ENCODE measurements around the gene VWA3B. TPM values are rescaled to one million over a fixed set of nuclear protein-coding genes. Genes with fewer than 3 reads are reported as not detected.

The VWA3B gene
- total RNA-seq, 1 donor from 2014 or later = not detected

- no peak overlapping the region for H3K4me3 ChIP-seq (ENCODE audit: low read depth, low read length)
- H3K27me3 ChIP-seq (ENCODE audit: control insufficient read depth, insufficient read depth, low read length) = peaks cover 10% of the 10 kb centered on the region
- H3K36me3 ChIP-seq (ENCODE audit: control insufficient read depth, insufficient read depth, low read length) = no peaks in the 10 kb centered on the region
- DNase-seq (ENCODE audit: low read depth) = no peak
- TF ChIP-seq CTCF (IDR thresholded peaks at IDR 0.05; ENCODE audit: insufficient read depth, low read length, poor library complexity, severe bottlenecking) = no peak
These were observed 208.9 kb downstream of the VWA3B start for GRCh38 chr2:98295721-98296414.

GRCh38 chr2:98296440-98296839 is 209.5 kb downstream of the VWA3B start:
- Histone ChIP-seq H3K4me3 (ENCODE audit: low read depth, low read length) (no peak overlapping the region), H3K36me3 (ENCODE audit: control insufficient read depth, insufficient read depth, low read length) (no peaks in the 10 kb centered on the region), H3K27me3 (ENCODE audit: control insufficient read depth, insufficient read depth, low read length) (peaks cover 10% of the 10 kb centered on the region)
- TF ChIP-seq CTCF (IDR thresholded peaks at IDR 0.05; ENCODE audit: insufficient read depth, low read length, poor library complexity, severe bottlenecking) = no peak
- DNase-seq (ENCODE audit: low read depth) = no peak

- TF ChIP-seq CTCF (IDR thresholded peaks at IDR 0.05; ENCODE audit: insufficient read depth, low read length, poor library complexity, severe bottlenecking) = no peak
- Histone ChIP-seq H3K36me3 (ENCODE audit: control insufficient read depth, insufficient read depth, low read length) (no peaks in the 10 kb centered on the region), H3K4me3 (ENCODE audit: low read depth, low read length) (no peak overlapping the region), H3K27me3 (ENCODE audit: control insufficient read depth, insufficient read depth, low read length) (peaks cover 10% of the 10 kb centered on the region)
- DNase-seq (ENCODE audit: low read depth) = no peak
These were observed 211.1 kb downstream of the VWA3B start for GRCh38 chr2:98297817-98298682.

GRCh38 chr2:98298683-98299164 is 211.8 kb downstream of the VWA3B start:
- DNase-seq (ENCODE audit: low read depth) = no peak
- no peak for TF ChIP-seq CTCF (IDR thresholded peaks at IDR 0.05; ENCODE audit: insufficient read depth, low read length, poor library complexity, severe bottlenecking)
- Histone ChIP-seq H3K4me3 (ENCODE audit: low read depth, low read length) (no peak overlapping the region), H3K27me3 (ENCODE audit: control insufficient read depth, insufficient read depth, low read length) (peaks cover 10% of the 10 kb centered on the region), H3K36me3 (ENCODE audit: control insufficient read depth, insufficient read depth, low read length) (no peaks in the 10 kb centered on the region)

DNA sequence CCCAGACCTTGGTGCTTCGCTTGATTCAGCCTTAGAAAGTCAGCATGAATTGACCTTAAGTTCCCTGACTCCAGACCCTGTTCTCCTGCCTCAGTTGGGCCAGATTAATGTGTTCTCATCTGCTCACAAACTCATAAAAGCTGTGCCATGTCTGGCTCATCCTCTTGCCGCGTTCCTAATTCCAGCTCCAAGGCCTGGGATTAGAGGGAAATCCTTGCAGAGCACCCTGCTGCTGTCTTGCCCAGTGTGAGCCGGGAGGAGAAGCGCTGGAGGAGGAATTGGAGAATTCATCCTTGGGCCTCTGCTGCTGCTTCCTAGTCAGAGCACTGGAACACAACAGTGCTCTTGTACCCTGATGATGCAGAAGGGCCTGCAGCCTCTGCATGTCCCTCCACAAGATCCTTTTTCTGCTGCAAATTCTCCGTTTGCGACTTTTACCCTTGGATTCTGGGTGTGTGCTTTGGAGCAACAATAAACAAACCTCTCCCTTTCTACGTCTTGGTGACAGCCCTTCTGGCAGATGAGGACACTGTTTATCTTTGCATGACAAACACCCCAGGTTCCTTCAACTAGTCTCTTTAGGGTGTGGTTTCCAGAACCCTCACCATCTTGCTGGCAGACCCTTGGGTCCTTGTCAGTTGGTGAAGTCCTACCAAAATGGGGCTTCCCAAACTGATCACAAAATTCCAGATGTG is 212.4 kb downstream of the VWA3B start:
- DNase-seq (ENCODE audit: low read depth) = no peak

More for the DNA sequence above, 212.4 kb downstream of the VWA3B start:
- no peak for TF ChIP-seq CTCF (IDR thresholded peaks at IDR 0.05; ENCODE audit: insufficient read depth, low read length, poor library complexity, severe bottlenecking)
- Histone ChIP-seq H3K36me3 (ENCODE audit: control insufficient read depth, insufficient read depth, low read length) (no peaks in the 10 kb centered on the region), H3K27me3 (ENCODE audit: control insufficient read depth, insufficient read depth, low read length) (peaks cover 10% of the 10 kb centered on the region), H3K4me3 (ENCODE audit: low read depth, low read length) (no peak overlapping the region)

All from kidney epithelial cell (primary cell).